Left ventricle myocardium inferior (tissue), 1 donor: Measurements from ENCODE around the gene UROC1. TPM values are rescaled to one million over a fixed set of nuclear protein-coding genes. Genes with fewer than 3 reads are reported as not detected.

Experiments used
- DNase-seq: peaks from one replicate; pipeline ENCODE4 v3.0.0-alpha.2; 2020
- H3K27ac ChIP-seq: fragments of 200-600 bp; replicated peaks from 2 replicates; pipeline ENCODE4 v1.8.0; 2021
- H3K27me3 ChIP-seq: fragments of 200-600 bp; 2 replicates; pipeline ENCODE4 v1.8.0; 2021; ENCODE audit warnings: low read depth
- H3K36me3 ChIP-seq: fragments of 200-600 bp; 2 replicates; pipeline ENCODE4 v1.8.0; 2021
- H3K4me1 ChIP-seq: fragments of 200-600 bp; 2 replicates; pipeline ENCODE4 v1.8.0; 2021
- H3K4me3 ChIP-seq: fragments of 200-600 bp; 2 replicates; pipeline ENCODE4 v1.8.0; 2021; ENCODE audit warnings: mild to moderate bottlenecking, moderate library complexity
- H3K9me3 ChIP-seq: fragments of 200-600 bp; replicated peaks from 2 replicates; pipeline ENCODE4 v1.8.0; 2021
- CTCF ChIP-seq: fragments of 200-600 bp; IDR thresholded peaks from 2 replicates; pipeline ENCODE4 v1.8.0; 2021; ENCODE audit warnings: antibody characterized with exemption, mild to moderate bottlenecking, borderline replicate concordance
- intact Hi-C: fragments of 100-400 bp; cut with micrococcal nuclease; formaldehyde crosslinking; loops from one replicate; pipeline ENCODE4 v1.11.0; 2022
- total RNA-seq: library from RNA; stranded (reverse); fragmentation: NEBNext Ultra II Directional; extraction: Animal tissue kit (Norgen Biotek cat#: 25700); gene quantifications from one replicate; pipeline ENCODE4 v1.2.1, GENCODE V29; 2021
- donor health status: DM: no; HTN: yes; CAD: no; lungs with severe emphysema.

UROC1 gene
- total RNA-seq, 1 donor from 2014 or later: not detected

DNA sequence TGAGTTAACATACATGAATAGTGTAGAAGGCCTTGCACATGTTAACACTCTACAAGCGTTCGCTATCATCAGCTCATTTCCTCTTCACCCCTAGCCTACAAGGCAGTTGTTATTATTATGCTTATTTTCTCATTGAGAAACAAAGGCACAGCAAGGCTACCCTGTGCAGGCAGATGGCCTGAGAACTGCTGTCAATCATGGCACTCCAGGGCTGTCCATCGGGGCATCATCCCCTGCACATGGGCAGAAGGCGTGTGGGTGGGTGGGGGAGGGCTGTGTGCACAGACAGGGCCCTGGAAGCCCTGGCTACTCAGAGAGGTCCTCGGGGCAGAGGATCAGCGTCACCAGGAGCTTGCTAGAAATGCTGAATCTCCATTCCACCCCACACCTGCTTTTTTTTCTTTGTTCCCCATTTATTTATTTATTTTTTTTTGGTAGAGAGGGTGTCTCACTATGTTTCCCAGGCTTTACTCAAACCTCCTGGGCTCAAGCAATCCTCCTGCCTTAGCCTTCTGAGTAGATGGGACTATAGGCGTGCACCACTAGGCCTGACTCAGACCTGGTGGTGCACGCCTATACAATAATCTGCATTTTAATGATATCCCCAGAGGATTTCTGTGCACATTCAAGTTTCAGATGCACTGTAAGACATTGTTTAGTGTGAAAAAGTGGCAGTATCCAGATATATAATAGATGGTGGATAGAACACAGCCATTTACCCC, 32.2 kb downstream of the UROC1 start:
- Histone ChIP-seq H3K4me1 (peaks cover 9% of the 10 kb centered on the region), H3K27me3 (no peaks in the 10 kb centered on the region), H3K9me3 (no peaks in the 10 kb centered on the region), H3K27ac (no peak overlapping the region), H3K36me3 (no peaks in the 10 kb centered on the region), H3K4me3 (no peak overlapping the region)
- TF ChIP-seq CTCF: no peak
- intact Hi-C loops: no loop called here
- no peak for DNase-seq

DNA sequence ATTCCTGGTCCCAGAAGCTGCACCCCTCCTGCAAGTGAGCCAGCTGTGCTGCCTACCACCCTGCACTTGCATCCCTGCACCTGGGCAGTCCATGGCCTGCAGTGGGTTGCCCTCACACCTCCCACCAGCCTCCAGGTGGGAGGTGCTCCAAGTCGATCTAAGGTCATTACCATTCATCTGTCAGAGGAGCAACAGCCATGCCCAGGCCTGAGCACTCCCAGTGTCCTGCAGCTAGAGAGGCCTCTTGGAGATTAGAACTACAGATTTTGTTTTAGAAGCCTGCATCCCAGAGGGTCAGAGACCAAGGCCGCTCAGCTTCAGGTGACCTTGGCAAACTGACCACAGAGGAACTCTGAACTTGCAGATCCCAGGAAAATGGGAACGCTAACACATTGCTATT, 32.9 kb downstream of the UROC1 start:
- H3K27me3 ChIP-seq: no peaks in the 10 kb centered on the region
- no peaks in the 10 kb centered on the region for H3K36me3 ChIP-seq
- no peaks in the 10 kb centered on the region for H3K9me3 ChIP-seq
- H3K27ac ChIP-seq: no peak overlapping the region
- peaks cover 9% of the 10 kb centered on the region for H3K4me1 ChIP-seq
- intact Hi-C loops: no loop called here
- H3K4me3 ChIP-seq: no peak overlapping the region
- DNase-seq: no peak
- no peak for TF ChIP-seq CTCF

GRCh38 chr3:126484148-126484547, 33.4 kb downstream of the UROC1 start:
- H3K27ac ChIP-seq: no peak overlapping the region
- no peak overlapping the region for H3K4me3 ChIP-seq
- H3K9me3 ChIP-seq: no peaks in the 10 kb centered on the region
- intact Hi-C loops: no loop called here
- H3K4me1 ChIP-seq: peaks cover 9% of the 10 kb centered on the region
- no peaks in the 10 kb centered on the region for H3K36me3 ChIP-seq
- no peak for TF ChIP-seq CTCF
- no peak for DNase-seq
- H3K27me3 ChIP-seq: no peaks in the 10 kb centered on the region

DNA sequence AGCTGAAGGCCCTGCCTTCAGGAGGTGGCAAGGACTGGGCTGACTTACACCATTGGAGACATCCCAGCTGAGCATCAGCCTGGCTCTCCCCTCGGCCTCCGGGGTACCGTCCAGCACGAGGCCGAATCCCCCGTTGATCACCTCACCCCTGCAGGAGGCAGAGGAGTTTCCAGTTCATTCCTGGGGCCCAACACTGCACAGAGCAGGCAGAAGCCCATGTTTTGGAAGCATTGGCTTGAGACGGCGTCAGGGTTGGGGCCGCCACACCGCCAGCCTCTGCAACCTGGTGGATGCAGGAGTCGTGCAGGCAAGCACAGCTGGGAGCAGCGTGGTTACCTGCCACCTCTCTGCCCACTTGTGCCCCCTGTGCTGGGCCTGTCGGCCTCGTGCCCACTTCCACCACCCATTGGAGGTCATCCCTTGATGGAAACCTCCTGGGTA, 34.2 kb downstream of the UROC1 start:
- Histone ChIP-seq H3K4me1 (peaks cover 9% of the 10 kb centered on the region), H3K36me3 (no peaks in the 10 kb centered on the region), H3K27ac (no peak overlapping the region), H3K9me3 (no peaks in the 10 kb centered on the region), H3K27me3 (no peaks in the 10 kb centered on the region), H3K4me3 (no peak overlapping the region)
- no peak for DNase-seq
- intact Hi-C loops: no loop called here
- TF ChIP-seq CTCF: no peak

GRCh38 chr3:126482503-126483255, 34.9 kb downstream of the UROC1 start:
- no peaks in the 10 kb centered on the region for H3K36me3 ChIP-seq
- intact Hi-C loops: no loop called here
- TF ChIP-seq CTCF: no peak

More at GRCh38 chr3:126482503-126483255, 34.9 kb downstream of the UROC1 start:
- Histone ChIP-seq H3K27ac (no peak overlapping the region), H3K27me3 (no peaks in the 10 kb centered on the region), H3K4me1 (peaks cover 9% of the 10 kb centered on the region), H3K9me3 (no peaks in the 10 kb centered on the region), H3K4me3 (no peak overlapping the region)
- no peak for DNase-seq
